ENCODE measurements around the gene RIN3.

RIN3 gene

GRCh38 chr14:92549859-92550230 is 36.3 kb downstream of the RIN3 start:
- Mint-ChIP-seq H3K27me3 (no peaks in the 10 kb centered on the region), H3K4me3 (no peak overlapping the region), H3K9me3 (no peaks in the 10 kb centered on the region), H3K27ac (no peak overlapping the region), H3K4me1 (peaks cover 74% of the 10 kb centered on the region)
- DNase-seq: no peak
- no peak for ATAC-seq

- H3K4me1 Mint-ChIP-seq: peaks cover 87% of the 10 kb centered on the region
- H3K9me3 Mint-ChIP-seq: no peaks in the 10 kb centered on the region
- ATAC-seq (peak; percentile 48), DNase-seq (peak in 1 of 2 donors; percentile 43)
- H3K4me3 Mint-ChIP-seq: peak overlapping the region; percentile 16 to 70
- no peaks in the 10 kb centered on the region for H3K27me3 Mint-ChIP-seq
- H3K27ac Mint-ChIP-seq: no peak overlapping the region
Observed at GRCh38 chr14:92551044-92551841, 37.7 kb downstream of the RIN3 start.

GRCh38 chr14:92552066-92552465 is 38.5 kb downstream of the RIN3 start:
- no peaks in the 10 kb centered on the region for H3K27me3 Mint-ChIP-seq
- ATAC-seq: no peak
- H3K9me3 Mint-ChIP-seq: no peaks in the 10 kb centered on the region
- peak overlapping the region in 1 of 2 donors; percentile 55 for H3K27ac Mint-ChIP-seq
- DNase-seq: no peak
- H3K4me1 Mint-ChIP-seq: peaks cover 95% of the 10 kb centered on the region
- peak overlapping the region; percentile 16 to 70 for H3K4me3 Mint-ChIP-seq

GRCh38 chr14:92553438-92553837 is 39.9 kb downstream of the RIN3 start:
- ATAC-seq: no peak
- peak overlapping the region in 1 of 2 donors; percentile 89 for H3K27ac Mint-ChIP-seq

GRCh38 chr14:92555465-92556111 is 42.0 kb downstream of the RIN3 start:
- DNase-seq (no peak), ATAC-seq (no peak)
- Mint-ChIP-seq H3K4me3 (peak overlapping the region; percentile 52 to 76), H3K27me3 (no peaks in the 10 kb centered on the region), H3K9me3 (no peaks in the 10 kb centered on the region), H3K4me1 (peaks cover 98% of the 10 kb centered on the region), H3K27ac (peak overlapping the region; percentile 100)

More at GRCh38 chr14:92553438-92553837, 39.9 kb downstream of the RIN3 start:
- H3K9me3 Mint-ChIP-seq: no peaks in the 10 kb centered on the region
- peaks cover 98% of the 10 kb centered on the region for H3K4me1 Mint-ChIP-seq
- H3K27me3 Mint-ChIP-seq: no peaks in the 10 kb centered on the region
- DNase-seq: no peak
- peak overlapping the region in 1 of 2 donors; percentile 69 for H3K4me3 Mint-ChIP-seq

- DNase-seq (peak; percentile 60 to 63), ATAC-seq (peak; percentile 82)
- peak overlapping the region; percentile 52 to 76 for H3K4me3 Mint-ChIP-seq
- H3K27ac Mint-ChIP-seq: peak overlapping the region; percentile 100
- H3K27me3 Mint-ChIP-seq: no peaks in the 10 kb centered on the region
- peaks cover 96% of the 10 kb centered on the region for H3K4me1 Mint-ChIP-seq
- H3K9me3 Mint-ChIP-seq: no peaks in the 10 kb centered on the region
Observed at GRCh38 chr14:92556255-92556741, 42.7 kb downstream of the RIN3 start.

- peak overlapping the region; percentile 100 for H3K27ac Mint-ChIP-seq
- peak; percentile 48 to 58 for DNase-seq
Observed at GRCh38 chr14:92556863-92557543, 43.4 kb downstream of the RIN3 start.

GRCh38 chr14:92557544-92557912 is 43.9 kb downstream of the RIN3 start:
- Mint-ChIP-seq H3K27me3 (no peaks in the 10 kb centered on the region), H3K9me3 (no peaks in the 10 kb centered on the region), H3K27ac (peak overlapping the region; percentile 100), H3K4me3 (peak overlapping the region; percentile 52 to 76), H3K4me1 (peaks cover 96% of the 10 kb centered on the region)
- DNase-seq (no peak), ATAC-seq (no peak)

More at GRCh38 chr14:92556863-92557543, 43.4 kb downstream of the RIN3 start:
- peak; percentile 75 for ATAC-seq
- Mint-ChIP-seq H3K9me3 (no peaks in the 10 kb centered on the region), H3K4me1 (peaks cover 96% of the 10 kb centered on the region), H3K27me3 (no peaks in the 10 kb centered on the region), H3K4me3 (peak overlapping the region; percentile 52 to 76)

GRCh38 chr14:92558319-92558718 is 44.7 kb downstream of the RIN3 start:
- peak overlapping the region in 1 of 2 donors; percentile 86 for H3K27ac Mint-ChIP-seq
- peaks cover 96% of the 10 kb centered on the region for H3K4me1 Mint-ChIP-seq
- peak overlapping the region in 1 of 2 donors; percentile 19 for H3K4me3 Mint-ChIP-seq
- DNase-seq (no peak), ATAC-seq (no peak)
- no peaks in the 10 kb centered on the region for H3K27me3 Mint-ChIP-seq
- H3K9me3 Mint-ChIP-seq: no peaks in the 10 kb centered on the region

- Mint-ChIP-seq H3K9me3 (no peaks in the 10 kb centered on the region), H3K4me3 (peak overlapping the region in 1 of 2 donors; percentile 12), H3K27me3 (no peaks in the 10 kb centered on the region), H3K27ac (peak overlapping the region; percentile 49 to 94), H3K4me1 (peaks cover 96% of the 10 kb centered on the region)
- ATAC-seq: no peak
- no peak for DNase-seq
Observed at GRCh38 chr14:92559486-92559885, 45.9 kb downstream of the RIN3 start.

- DNase-seq (no peak), ATAC-seq (no peak)
- no peak overlapping the region for H3K4me3 Mint-ChIP-seq
- H3K27ac Mint-ChIP-seq: peak overlapping the region in 1 of 2 donors; percentile 43
- no peaks in the 10 kb centered on the region for H3K27me3 Mint-ChIP-seq
- peaks cover 98% of the 10 kb centered on the region for H3K4me1 Mint-ChIP-seq
- H3K9me3 Mint-ChIP-seq: no peaks in the 10 kb centered on the region
Observed at GRCh38 chr14:92560106-92560865, 46.7 kb downstream of the RIN3 start.

- H3K4me3 Mint-ChIP-seq: peak overlapping the region in 1 of 2 donors; percentile 12
- DNase-seq (no peak), ATAC-seq (peak; percentile 58)
- peaks cover 2 to 10% of the 10 kb centered on the region in 2 donors for H3K9me3 Mint-ChIP-seq
- H3K4me1 Mint-ChIP-seq: peaks cover 90% of the 10 kb centered on the region
- no peaks in the 10 kb centered on the region for H3K27me3 Mint-ChIP-seq
- H3K27ac Mint-ChIP-seq: no peak overlapping the region
Observed at GRCh38 chr14:92561906-92562479, 48.4 kb downstream of the RIN3 start.

- DNase-seq (peak; percentile 48), ATAC-seq (peak; percentile 92)
- peaks cover 10 to 17% of the 10 kb centered on the region in 2 donors for H3K9me3 Mint-ChIP-seq
- peaks cover 84% of the 10 kb centered on the region for H3K4me1 Mint-ChIP-seq
- H3K27me3 Mint-ChIP-seq: no peaks in the 10 kb centered on the region
- peak overlapping the region in 1 of 2 donors; percentile 34 for H3K27ac Mint-ChIP-seq
- peak overlapping the region; percentile 47 to 49 for H3K4me3 Mint-ChIP-seq
Observed at GRCh38 chr14:92563359-92563758, 49.8 kb downstream of the RIN3 start.

- Mint-ChIP-seq H3K27ac (no peak overlapping the region), H3K4me1 (peaks cover 84% of the 10 kb centered on the region), H3K9me3 (peaks cover 10 to 17% of the 10 kb centered on the region in 2 donors), H3K27me3 (no peaks in the 10 kb centered on the region), H3K4me3 (peak overlapping the region; percentile 47 to 49)
- peak; percentile 4 for ATAC-seq
- DNase-seq: no peak
Observed at GRCh38 chr14:92563765-92564285, 50.2 kb downstream of the RIN3 start.
